Fibroblast of the aortic adventitia (primary cell): ENCODE measurements around the gene ATXN1. TPM values are rescaled to one million over a fixed set of nuclear protein-coding genes. Genes with fewer than 3 reads are reported as not detected.

Experiments
- DNase-seq: peaks from one replicate; pipeline ENCODE4 v3.0.0-alpha.2; 2010; ENCODE audit warnings: low read depth
- H3K4me3 ChIP-seq: 2 replicates; pipeline ENCODE4 v1.5.1; 2011; ENCODE audit warnings: low read depth, mild to moderate bottlenecking, control low read depth, low read length, moderate library complexity
- total RNA-seq: library from RNA; depleted of rRNA; stranded (reverse); fragments of >200 nt; gene quantifications from 2 replicates; pipeline ENCODE4 v1.2.3, GENCODE V29; 2012; ENCODE audit warnings: low replicate concordance
- TF ChIP-seq, protein P1 (sequence below): IDR thresholded peaks from 2 replicates; pipeline ENCODE4 v1.5.1; 2011; ENCODE audit warnings: mild to moderate bottlenecking, low read length, control low read depth, inconsistent platforms; ENCODE audit not compliant: insufficient read depth

Gene ATXN1
- total RNA-seq, 1 donor = 39.3 TPM

DNA sequence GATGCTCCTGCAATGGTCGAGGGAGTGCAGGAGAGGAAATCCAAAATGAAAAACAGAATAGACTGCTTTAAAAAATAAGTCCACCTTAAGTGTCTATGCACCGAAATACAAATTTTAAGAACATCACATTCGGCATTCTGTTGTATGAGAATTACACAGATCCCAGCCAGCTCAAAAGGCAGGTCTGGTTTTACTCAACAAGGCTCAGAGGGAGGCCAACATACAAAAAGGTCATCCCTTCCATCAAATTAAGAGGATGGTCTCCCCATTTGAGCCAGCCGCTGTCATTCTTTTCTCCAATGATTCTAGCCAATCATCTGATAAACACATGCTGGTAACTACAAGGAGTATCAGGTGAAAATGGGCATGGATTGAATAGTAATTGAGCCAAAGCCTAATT is 7.9 kb downstream of the ATXN1 start:
- TF ChIP-seq, protein P1, sequence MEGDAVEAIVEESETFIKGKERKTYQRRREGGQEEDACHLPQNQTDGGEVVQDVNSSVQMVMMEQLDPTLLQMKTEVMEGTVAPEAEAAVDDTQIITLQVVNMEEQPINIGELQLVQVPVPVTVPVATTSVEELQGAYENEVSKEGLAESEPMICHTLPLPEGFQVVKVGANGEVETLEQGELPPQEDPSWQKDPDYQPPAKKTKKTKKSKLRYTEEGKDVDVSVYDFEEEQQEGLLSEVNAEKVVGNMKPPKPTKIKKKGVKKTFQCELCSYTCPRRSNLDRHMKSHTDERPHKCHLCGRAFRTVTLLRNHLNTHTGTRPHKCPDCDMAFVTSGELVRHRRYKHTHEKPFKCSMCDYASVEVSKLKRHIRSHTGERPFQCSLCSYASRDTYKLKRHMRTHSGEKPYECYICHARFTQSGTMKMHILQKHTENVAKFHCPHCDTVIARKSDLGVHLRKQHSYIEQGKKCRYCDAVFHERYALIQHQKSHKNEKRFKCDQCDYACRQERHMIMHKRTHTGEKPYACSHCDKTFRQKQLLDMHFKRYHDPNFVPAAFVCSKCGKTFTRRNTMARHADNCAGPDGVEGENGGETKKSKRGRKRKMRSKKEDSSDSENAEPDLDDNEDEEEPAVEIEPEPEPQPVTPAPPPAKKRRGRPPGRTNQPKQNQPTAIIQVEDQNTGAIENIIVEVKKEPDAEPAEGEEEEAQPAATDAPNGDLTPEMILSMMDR = no peak

DNA sequence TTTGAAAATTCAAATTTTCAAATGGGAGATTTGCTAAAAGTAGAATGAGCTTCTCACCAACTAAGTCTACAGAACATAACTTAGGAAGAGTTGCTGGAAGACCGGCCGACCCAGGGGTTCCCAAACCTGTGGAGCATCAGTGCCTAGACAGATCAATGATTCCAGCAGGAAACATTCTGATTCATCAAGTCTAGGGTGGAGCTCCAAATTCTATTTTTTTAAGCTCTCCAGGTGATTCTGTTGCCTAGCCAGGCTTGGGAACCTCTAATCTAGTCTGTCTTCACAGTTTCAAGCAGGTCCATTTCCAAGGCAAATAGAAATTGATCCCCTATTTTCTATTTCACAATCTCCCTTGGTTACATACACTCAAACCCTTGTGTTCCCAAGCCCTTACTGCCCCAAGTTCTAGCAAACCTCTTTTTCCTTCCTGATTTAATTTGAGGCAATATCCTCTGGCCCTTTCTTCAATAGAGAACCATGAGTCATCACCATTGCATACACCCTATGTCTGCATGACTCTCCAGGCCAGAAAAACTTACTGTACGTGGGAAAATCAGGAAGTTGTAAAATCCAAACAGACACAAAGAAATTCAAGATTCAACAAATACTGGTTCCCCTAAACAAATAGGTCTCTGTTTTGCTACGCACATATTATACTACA is 8.9 kb downstream of the ATXN1 start:
- no peak overlapping the region for H3K4me3 ChIP-seq
- TF ChIP-seq, protein P1 = no peak
- DNase-seq = peak; percentile 91

More for the DNA sequence above, 7.9 kb downstream of the ATXN1 start:
- no peak overlapping the region for H3K4me3 ChIP-seq
- DNase-seq = no peak

DNA sequence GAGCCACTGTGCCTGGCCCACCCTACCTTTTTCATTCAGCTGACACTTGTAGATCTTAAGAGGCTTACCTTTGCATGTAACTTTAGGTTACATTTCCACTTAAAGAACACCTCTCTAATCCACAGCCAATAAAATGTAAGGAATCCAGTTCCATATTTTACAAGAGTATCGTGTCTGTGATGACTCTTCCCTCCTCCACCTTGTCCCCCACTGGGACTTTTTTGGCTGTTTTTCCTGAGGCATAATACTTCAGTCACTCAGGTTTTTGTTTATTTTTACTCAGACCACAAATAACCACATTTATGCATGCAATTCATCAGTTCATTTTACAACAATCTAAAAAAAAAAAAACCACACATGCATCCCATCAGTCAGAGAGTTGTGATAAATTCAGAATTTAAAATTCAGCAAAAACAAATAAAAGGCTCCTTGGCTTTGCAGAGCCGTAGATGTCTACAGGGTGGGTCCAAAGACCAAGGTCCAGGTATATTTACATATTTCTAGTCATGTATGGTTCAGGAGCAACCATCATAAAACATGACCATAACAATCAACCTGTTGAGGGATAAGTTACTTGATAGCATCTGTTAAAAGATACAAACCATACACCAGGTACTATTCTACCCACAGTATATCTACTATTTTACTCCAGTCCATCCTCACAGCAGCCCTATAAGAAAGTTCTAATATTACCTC is 9.9 kb downstream of the ATXN1 start:
- no peak for DNase-seq
- H3K4me3 ChIP-seq = no peak overlapping the region
- TF ChIP-seq, protein P1 = no peak

DNA sequence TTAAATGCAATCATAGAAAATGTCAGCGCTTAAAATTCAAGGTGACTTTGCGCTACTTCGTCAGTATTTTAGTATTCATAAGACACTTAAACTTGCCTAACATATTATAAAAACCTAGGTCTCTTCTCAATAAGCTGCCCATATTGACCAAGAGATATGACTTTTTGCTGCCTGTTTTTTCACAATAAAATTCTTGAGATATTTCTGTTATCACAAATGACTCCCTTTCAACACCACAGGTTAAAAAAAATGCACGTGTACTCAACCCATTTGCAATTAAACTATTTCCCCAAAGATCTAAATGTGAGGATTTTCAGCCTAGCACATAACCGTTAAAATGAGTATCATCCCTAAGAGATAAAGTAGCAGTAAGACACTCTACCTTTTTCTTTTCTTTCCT is 10.7 kb downstream of the ATXN1 start:
- TF ChIP-seq, protein P1 = no peak
- DNase-seq = no peak
- no peak overlapping the region for H3K4me3 ChIP-seq

DNA sequence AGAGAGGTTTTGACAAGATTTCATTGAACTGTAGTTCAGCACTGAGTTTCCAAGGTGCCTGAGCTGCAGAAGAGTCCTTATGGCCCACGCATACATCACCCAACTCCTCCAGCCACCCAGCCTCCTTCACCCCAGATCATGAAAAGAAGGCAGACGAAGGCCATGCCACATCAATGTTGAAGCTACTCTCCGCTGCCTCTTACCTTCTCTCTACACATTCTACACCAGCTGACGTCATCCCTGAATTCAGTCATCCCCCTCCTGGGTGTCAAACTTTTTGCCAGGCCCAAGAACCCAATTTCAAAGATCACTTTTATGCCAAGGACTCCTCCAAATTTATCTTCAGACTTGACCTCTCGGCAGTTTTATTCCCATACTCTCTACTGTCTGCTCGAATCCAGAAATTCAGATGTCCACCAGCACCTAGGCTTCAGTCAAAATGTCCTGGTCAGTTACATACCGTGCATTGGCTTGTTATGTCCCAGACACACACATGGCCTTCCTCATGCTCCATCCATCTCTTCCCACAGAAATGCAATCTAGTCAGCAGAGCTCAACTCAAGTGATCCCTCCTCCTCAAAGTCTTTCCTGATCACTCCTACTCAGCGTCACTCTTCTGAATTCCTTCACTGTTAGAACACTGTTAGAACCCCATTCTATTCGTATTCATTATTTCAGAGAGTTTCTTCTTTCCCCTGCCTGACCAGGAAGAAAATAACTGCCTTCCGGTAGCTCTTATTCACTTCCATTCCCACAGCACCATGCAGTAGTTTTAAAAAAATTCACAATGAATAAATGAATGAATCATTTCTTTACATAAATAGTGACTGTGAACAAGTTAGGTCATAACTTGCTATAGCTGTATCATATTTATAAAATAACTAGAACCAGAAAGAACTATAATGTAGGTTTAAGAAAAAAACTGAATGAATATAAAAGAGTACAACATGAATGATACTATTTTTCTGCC is 11.5 kb downstream of the ATXN1 start:
- TF ChIP-seq, protein P1 = no peak
- no peak overlapping the region for H3K4me3 ChIP-seq
- no peak for DNase-seq

DNA sequence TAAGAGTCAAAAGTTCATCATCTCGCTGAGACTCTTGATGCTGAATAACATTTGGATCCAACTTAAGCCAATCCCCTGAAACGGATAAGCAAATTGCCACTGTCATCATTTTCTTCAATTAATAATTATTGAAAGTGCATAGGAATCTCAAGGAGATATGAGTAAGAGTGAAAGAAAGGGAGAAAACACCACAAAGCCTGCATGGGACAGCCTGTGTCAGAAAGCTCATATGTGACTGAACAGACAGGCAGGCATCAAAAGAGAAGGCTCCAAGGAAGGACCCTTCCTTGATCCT is 13.3 kb downstream of the ATXN1 start:
- TF ChIP-seq, protein P1 = no peak
- DNase-seq = no peak
- no peak overlapping the region for H3K4me3 ChIP-seq
